HG03571 (cell line): Measurements from ENCODE around the gene HMGB4.

Source experiments
- ATAC-seq: cut with Tn5 transposase; IDR thresholded peaks from one replicate; pipeline ENCODE4 v1.9.1; 2021; ENCODE audit not compliant: unreplicated experiment

The HMGB4 gene

DNA sequence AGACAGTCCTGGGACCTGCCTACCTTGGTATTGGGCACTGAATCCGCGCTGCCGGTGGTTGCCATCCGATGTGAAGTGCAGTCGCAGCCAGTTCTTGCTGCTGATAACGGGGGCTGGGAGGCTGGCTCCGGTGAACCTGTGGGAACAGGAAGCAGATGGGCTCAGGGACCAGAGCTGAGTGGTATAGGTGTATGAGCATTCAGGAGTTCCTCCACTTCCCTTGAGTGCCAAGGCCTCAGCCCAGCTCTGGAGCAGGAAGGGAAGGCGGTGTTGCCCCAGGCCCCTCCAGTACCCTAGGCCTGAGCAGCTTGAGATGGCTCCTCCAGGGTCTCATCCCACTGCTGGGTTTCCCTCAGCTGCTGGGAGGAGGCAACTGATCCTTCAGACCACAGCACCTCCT, 17.0 kb upstream of the HMGB4 start:
- no peak for ATAC-seq

DNA sequence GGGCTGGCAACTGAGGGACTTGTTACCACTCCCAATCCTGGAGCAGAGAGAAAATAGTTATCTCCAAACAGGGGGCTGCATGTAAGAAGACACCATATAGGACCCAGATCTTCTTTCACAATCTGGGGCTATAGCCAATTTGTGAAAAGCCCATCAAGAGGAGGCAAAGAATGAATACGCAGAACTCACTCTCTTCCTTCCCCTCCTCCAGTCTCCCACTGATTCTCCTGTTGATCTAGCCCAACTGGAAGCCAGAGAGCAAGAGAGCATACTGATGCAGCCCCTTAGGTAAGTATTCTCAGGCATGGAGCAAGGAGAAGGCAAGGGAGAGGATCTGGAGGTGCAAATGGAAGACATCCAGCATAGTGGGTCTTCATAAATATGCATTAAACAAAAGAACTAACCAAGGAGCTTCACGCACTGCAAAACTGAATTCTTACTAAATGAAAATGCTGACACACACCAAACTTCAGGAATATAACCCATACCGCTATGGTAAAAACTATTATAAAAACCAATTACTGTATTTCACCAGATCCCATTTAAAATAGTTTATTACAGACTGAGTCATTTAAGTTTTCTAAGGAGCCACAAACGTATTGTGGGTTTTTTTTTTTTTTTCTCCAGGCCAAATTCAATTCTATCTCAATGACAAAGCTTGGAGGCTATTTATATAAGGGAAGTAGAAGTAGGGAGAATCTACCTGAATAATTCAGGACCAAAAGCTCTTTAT, 15.5 kb upstream of the HMGB4 start:
- ATAC-seq, result no peak

DNA sequence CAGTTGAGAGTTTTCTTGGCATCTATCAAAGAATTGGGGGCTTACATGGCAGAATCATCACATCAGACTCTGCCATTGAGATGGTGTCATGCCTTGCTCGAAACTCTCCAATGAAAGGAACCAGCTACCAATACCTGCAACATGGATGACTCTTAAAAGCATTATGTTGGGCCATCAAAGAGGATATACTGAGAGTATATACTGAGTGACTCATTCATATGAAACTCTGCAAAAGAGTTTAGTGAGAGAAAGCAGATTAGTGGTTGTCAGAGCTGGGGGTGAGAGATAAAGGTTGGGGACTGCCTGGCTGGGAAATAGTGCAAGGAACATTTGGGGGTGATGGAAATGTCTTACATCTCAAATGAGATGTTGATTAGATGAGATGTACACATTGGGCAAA, 14.7 kb upstream of the HMGB4 start:
- no peak for ATAC-seq

DNA sequence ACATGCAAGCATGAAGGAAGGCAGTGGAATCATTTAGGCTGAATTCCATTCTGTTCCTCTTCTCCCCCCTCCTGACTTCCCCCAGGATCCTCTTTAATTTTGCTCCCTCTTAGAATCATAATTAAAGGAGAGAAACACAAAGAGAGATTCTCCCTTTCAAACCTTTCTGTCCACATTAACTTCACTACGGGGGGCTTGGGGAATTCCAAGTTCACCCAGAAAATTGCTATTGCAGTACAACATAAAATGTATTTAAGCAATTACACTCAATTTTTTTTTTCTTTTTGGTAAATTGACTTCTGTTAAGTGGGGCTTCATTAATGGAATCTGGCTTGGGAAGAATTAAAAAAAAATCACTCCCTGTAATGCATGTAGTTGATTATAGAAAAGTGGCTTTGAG, 13.4 kb upstream of the HMGB4 start:
- ATAC-seq, result no peak

DNA sequence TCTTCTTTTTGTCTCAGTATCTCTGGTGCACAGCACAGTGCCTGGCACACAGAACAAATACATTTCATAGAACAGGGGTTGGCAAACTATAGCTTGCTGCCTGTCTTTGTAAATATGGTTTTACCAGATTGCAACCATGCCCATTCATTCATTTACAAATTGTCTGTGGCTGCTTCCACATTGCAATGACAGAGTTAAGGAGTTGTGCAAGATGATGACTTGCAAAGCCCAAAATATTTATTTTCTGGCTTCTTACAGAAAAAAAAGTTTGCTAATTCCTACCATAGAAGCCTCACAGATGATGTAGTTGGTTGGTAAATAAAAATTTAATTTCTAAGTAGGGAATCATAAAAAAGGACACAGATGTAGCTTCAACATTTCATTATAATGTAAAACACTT, 11.2 kb upstream of the HMGB4 start:
- no peak for ATAC-seq

DNA sequence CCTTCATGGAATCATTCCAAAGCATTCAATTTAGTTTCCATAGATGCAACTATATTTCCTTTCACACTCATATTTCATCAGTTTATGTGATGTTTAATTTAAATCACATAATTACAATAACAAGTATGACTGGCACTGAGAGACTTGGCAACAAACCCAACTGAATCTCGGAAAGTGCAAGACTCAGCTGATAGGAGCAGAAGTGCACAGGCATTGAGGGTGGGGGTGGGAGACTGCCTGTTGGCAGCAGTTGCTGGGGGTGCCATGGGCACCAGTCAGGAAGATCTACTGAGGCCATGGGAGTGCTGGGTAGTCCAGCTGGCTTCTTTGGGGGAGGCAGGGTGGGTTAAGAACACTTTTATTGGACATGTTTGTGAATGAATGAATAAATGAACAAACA, 10.4 kb upstream of the HMGB4 start:
- ATAC-seq, result no peak

DNA sequence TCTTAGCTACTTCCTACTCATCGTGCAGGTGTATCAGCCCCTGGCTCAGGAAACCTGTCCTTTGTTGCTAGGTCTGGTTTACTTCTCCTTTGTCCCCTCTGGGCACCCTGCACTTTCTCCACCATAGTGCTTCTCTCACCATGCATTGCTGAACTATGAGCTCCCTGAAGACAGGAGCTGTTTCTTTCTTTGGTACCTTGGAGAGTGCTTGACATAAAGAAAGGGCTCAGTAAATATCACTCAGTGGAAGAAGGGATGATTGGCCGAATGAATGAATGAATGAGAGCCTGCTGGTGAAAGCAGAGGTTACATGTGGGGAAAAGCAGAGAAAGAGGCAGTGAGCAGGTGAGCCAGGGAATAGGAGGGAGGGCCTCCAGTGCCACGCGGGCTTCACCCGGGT, 9.8 kb upstream of the HMGB4 start:
- no peak for ATAC-seq

DNA sequence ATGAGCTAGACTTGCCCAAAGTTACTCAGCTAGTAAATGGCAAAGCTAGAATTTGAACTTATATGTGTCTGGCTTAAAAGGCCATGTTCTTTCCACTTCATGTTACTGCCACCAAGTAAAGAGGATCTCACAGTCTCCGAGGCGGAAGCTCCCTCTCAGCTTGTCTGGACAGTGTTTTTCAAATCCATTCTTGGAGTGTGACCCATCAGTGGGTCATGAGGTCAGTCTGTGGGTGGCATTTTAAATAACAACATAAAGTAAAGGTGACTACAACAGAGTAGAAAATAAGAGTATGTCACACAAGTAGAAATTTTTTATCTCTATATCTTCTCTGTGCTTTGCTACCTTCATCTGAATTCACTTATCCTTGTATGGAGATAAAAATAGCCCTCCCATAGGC, 3.2 kb upstream of the HMGB4 start:
- ATAC-seq, result no peak

DNA sequence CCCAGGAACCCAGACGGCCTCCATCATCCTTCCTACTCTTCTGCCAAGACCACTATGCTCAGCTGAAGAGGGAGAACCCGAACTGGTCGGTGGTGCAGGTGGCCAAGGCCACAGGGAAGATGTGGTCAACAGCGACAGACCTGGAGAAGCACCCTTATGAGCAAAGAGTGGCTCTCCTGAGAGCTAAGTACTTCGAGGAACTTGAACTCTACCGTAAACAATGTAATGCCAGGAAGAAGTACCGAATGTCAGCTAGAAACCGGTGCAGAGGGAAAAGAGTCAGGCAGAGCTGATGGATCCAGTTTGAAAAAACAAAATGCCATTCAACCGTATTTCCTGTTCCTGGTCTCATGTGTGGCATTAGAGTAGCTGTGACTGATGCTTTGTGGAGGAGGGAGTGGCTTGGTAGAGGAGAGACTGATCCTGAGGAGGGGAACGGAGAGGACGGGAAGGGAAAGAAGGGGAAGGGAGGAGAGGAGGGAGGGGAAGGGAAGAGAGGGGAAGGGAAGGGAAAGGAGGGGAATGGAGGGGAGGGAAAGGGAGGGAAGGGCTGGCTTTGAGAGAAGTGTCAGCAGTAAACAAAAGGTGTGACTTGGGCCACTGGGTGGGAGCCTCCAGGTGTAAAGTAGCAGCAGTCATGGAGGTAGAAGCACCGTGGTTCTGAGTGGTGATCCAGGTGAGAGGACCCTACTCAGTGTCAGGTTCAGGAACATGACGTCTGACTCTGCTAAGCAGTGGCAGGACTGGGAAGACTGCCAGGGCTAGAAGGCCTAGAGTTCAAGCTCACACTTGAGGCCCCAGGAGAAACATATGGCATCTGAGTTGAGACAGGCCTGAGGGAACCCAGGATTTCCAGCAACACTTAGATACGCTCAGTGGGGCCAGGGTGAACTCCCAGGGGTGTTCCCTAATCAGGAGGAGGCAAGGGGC, 846 bp downstream of the HMGB4 start:
- no peak for ATAC-seq

DNA sequence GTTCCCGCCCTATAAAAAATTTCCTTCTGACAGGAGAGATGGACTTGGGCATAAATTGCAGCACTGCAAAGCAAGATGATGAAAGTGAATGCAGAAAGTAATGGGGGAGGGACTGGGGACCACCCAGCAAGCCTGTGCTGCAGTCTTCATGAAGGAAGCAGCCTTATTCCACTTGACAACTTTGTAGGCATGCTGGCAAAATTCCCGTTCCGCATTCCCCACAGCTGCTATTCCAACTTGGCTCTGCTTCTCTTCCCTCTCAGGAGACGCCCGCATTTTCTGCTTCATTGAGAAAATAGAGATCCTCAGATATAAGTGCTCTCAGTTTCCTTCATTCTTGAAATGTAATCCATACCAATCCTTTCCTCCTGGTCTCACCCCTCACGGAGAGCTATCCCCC, 2.4 kb downstream of the HMGB4 start:
- no peak for ATAC-seq

DNA sequence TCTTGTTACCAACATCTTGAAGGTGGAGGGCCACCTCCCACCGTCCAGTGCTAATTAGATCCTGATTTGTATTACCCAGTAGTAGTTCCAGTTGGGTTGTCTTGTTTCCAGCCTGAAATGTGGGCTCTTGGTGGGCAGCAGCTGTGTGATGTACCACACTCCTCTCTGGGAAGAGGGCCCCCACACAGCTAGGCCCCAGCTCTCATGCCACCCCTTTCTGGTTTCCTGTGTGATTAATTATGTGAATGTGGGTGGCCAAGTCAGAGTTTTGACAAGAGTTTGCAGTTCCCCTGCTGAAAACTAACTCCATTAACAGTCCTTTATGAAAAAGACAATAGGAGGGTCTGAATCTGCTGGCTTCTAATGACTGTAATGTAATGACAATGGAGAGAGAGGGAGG, 3.8 kb downstream of the HMGB4 start:
- no peak for ATAC-seq

DNA sequence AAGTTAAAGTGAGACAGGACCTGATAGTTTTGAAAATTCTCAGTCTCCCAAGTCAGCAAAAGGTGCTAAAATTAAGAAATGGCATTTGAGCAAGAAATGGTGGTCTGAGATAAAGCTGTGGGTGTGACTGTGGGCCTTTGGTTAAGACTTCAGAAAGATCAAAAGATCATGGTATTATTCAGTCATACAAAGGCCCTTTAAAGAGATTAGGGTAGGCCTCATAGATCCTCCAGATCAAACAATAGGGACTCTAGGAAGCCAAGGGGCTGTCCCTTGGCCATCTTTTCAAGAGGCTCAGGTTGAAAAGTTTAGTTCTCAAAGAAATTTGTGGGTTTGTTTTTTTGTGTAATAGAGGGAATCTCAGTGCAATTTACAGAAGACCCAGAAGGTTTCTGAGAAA, 8.4 kb downstream of the HMGB4 start:
- ATAC-seq, result no peak

DNA sequence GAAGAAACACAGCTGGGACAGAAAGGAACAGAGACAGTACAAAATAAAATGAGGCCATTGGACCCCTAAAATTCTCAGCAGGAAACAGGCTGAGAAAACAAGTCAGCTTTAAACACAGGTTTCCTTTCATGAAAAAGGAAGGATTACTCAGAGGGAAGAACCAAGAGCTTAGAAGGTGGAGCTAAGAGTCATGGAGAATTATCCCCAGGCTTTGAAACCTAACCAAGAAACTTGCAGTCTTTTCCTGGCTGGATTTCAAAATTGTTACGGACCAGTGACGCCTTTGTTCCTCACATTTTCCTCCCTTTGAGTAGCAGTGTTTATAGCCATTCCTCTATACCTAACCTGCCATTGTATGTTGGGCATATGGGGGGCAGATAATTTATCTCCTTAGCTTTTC, 8.8 kb downstream of the HMGB4 start:
- no peak for ATAC-seq

DNA sequence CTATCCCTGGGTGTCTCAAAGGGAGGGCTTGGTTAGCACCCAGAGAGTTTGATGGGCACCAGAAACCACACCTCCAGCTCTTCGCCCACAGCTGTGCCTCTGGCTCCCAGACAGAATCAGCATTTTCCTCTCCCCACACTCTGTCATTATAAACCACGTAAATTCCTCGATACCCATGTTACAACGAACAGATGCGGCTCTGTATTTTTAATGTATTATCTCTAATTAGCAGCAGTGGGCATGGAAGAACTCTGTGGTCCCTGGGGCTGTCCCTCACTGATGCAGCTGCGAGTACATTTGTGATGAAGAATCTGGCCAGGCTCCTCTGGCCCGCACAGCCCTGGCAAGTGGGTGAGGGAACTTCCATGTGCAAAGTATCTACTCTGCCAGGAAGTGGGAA, 10.8 kb downstream of the HMGB4 start:
- ATAC-seq, result no peak

DNA sequence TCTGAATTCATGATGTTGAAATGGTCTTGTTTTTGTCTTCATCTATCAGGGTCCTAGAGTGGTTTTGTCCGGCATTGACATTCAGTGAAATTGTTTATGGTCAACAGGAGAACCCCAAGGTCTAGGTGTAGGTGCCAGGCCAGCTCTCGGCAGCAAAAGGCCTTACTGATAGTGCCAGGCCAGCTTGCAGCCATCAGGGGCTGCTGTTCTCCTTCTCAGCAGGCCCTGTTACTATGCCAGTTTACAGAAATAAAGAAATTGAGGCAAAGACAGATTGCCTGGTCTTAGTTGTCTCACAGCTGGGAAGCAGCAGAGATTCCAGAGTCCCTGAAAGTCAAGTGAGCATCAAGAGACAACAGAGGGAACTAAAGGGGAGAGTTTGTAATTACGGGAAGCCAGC, 12.0 kb downstream of the HMGB4 start:
- ATAC-seq, result no peak

DNA sequence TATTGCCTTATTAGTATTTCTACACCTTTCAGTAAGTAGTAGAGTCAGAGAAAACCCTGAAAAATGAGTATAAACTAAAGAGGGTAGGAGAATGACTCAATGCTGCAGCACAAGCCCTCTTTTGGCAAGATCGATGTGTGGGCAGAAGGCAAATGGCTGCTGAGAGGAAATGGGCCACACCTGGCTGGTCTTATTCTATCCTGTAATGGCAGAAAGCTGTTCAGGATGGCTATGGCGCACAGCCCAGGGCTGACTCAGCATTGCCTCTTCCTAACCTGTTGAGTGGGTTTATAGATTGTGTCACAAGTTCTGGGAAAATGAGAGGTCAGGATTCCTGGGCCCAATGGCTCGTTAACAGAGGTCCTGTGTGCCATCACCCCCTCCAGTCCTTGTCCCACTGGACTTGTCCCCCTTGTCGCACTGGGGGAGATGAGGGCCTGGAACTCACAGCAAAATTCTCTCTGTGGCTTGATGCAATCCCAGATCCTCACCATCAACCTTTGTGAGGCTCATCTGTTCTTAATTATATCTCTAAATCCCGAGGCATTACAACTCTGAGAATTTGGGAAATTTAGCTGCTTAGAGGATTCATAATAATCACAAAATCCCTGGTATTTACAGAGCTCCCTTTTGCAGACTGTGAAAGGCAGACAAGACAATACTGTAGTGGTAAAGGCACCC, 13.2 kb downstream of the HMGB4 start:
- ATAC-seq, result no peak

DNA sequence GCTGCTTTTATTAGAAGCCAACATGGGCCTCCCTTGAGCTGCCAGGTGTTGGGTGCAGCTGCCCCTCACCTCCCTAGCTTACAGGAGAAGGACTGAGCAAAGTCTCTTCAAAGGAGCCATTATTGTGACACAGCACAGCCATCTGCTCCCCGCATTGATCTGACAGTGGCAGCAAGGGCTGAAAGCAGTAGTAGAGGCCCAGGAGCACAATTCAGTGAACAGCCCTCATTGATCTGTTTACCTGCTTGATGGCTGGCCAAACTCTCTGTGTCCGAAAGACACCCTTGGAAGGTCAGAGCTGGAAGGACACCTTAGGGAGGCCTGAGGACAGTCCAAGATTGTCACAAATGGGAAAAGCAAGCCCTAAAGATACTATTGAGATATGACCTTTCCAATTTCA, 14.5 kb downstream of the HMGB4 start:
- no peak for ATAC-seq

DNA sequence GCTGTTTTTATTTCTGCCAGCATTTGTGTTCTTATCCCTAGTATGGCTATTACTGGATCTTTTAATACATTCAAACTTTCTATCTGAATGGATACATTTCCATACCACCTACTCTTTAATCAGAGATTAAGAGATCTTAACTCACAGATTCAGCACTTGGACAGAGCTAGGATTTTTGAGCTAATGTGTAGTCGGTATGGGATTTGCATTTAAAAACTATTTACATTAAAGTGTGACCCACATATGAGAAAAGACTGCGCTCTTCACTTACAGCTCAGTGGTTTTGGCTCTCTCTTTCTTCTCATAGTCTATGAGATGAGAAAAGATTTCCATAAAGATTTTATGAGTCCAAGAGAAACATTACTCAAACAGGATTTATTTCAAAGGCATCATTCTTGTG, 16.4 kb downstream of the HMGB4 start:
- no peak for ATAC-seq

DNA sequence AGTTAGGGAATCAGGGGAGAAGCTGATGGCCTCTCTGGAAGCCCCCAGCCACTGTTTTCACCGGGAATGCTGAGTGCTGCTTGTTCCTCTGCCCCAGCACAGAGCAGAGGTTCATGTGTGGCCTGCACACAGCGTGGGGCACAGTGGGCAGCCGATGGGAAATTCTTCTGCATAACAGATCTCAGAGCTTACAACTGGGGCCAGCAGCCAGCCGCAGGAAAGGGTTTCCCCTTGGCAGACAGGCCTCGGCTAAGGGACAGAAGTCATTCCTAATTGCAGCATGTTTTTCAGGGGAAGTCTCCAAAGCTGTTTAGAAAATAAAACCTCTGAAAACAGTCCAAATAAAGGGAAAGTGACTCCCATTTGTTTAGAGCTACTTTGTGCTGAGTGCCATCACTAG, 22.6 kb downstream of the HMGB4 start:
- no peak for ATAC-seq

DNA sequence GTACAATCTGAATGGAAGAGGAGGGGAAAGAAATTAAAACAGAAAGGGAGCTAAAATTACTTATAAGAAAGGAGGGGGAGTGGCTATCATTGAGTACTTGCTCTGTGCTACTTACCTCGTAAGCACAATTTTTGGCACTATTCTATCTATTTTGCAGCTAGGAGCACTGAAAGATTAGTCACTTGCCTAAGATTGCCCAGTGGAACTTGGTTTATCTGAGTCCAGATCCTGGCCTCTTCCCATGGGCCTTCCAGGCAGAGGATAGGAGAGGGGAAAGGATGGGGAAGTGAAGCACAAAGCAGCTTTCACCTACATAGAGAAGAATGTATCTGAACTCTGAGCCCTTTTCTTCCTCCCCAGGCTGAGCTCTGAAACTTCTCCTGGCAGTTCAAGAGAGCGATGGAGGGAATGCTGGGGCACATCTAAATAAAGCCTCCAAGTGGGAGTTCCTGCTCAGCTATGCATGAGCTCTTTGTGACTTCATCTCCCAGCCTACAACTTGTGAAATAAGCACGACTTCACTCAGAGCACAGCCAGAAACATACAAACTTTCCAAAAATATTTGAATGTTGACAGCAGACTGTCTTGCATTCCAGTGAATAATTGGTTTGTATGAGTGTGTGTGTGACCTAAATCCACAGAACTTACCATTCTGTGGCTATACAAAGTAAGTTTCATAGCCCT, 29.4 kb downstream of the HMGB4 start:
- no peak for ATAC-seq

DNA sequence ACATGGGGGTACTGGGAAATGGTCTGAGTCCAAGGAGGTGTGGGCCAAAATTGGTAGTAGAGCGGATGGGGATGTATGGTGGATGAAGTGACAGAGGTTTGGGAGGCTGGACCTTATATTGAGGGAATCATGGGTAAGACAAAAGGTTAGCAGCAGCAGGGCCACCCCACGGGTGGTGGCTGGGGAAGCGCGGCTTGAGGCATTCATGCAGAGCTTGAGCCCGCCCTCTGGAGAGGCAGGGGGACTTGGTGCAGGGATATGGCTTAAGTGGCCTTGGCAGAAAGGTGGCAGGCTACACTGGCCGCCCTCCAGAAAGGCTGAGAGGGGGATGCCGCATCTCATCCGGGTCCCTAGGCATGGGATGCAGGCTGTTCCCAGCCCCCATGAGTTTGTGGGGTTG, 31.5 kb downstream of the HMGB4 start:
- ATAC-seq, result no peak
